SK-N-SH (cell line): ENCODE data around the gene CYSLTR2. TPM values are rescaled to one million over a fixed set of nuclear protein-coding genes. Genes with fewer than 3 reads are reported as not detected.

Experiments used
- CTCF ChIA-PET: fragments of 300-600, 350-600 bp; formaldehyde crosslinking; extraction: SDS; loops from one replicate; lab custom pipeline; 2021; lab: Yijun Ruan, JAX
- POLR2A ChIA-PET: fragments of 350-600 bp; sonication (Branson Sonifier 250); formaldehyde crosslinking; extraction: SDS; loops from one replicate; lab custom pipeline; 2020; ENCODE audit warnings: antibody characterized with exemption, inconsistent platforms; lab: Yijun Ruan, JAX
- DNase-seq: peaks from one replicate; pipeline ENCODE4 v3.0.0; 2012
- H2AFZ ChIP-seq: fragments of 200-600 bp; sonication (generic); 2 replicates; pipeline ENCODE4 v1.8.1; 2016; ENCODE audit warnings: antibody characterized with exemption, mild to moderate bottlenecking, low read depth
- H3F3A ChIP-seq: fragments of 200-600 bp; sonication (generic); replicated peaks from 2 replicates; pipeline ENCODE3; 2016; ENCODE audit warnings: antibody characterized with exemption, mild to moderate bottlenecking; ENCODE audit not compliant: insufficient read depth
- H3K27ac ChIP-seq, 2 experiments: fragments of 200-500 bp in 1 of 2; fragments of 200-600 bp in 1 of 2; sonication (Bioruptor generic) in 1 of 2; sonication (generic), shearing (Covaris generic) in 1 of 2; 2 replicates each; pipeline versions ENCODE4 v1.5.1 to v1.6.1; 2014 to 2016; ENCODE audit warnings: low read depth in 2 of 2, inconsistent platforms in 1 of 2, low read length in 1 of 2, mild to moderate bottlenecking in 1 of 2, mixed read lengths in 1 of 2
- H3K27me3 ChIP-seq: fragments of 200-600 bp; sonication (generic), shearing (Covaris generic); 2 replicates; pipeline ENCODE4 v1.6.1; 2016; ENCODE audit warnings: mixed run types; ENCODE audit not compliant: insufficient read depth
- H3K36me3 ChIP-seq, 2 experiments: fragments of 200-500 bp in 1 of 2; fragments of 200-600 bp in 1 of 2; sonication (Bioruptor generic) in 1 of 2; sonication (generic) in 1 of 2; replicated peaks in 1 of 2; 2 replicates each; pipeline versions ENCODE3 to v1.5.1; 2014 to 2016; ENCODE audit warnings: low read length in 1 of 2, mild to moderate bottlenecking in 1 of 2; ENCODE audit not compliant: insufficient read depth in 2 of 2, control insufficient read depth in 1 of 2
- H3K4me1 ChIP-seq, 2 experiments: fragments of 200-500 bp in 1 of 2; fragments of 200-600 bp in 1 of 2; sonication (Bioruptor generic) in 1 of 2; sonication (generic), shearing (Covaris generic) in 1 of 2; 2 replicates each; pipeline versions ENCODE4 v1.5.1 to v1.6.1; 2014 to 2016; ENCODE audit warnings: low read depth in 1 of 2, low read length in 1 of 2, mixed run types in 1 of 2; ENCODE audit not compliant: insufficient read depth in 2 of 2, control insufficient read depth in 1 of 2
- H3K4me2 ChIP-seq: fragments of 200-600 bp; sonication (generic), shearing (Covaris generic); 2 replicates; pipeline ENCODE4 v1.6.1; 2017; ENCODE audit warnings: mixed run types
- H3K4me3 ChIP-seq, 2 experiments: fragments of 200-500 bp in 1 of 2; fragments of 200-600 bp in 1 of 2; sonication (Bioruptor generic) in 1 of 2; sonication (generic), shearing (Covaris generic) in 1 of 2; 2 replicates each; pipeline versions ENCODE4 v1.5.1 to v1.8.1; 2014 to 2016; ENCODE audit warnings: low read depth in 2 of 2, inconsistent platforms in 1 of 2, low read length in 1 of 2, mild to moderate bottlenecking in 1 of 2, mixed read lengths in 1 of 2, moderate library complexity in 1 of 2
- H3K79me2 ChIP-seq: fragments of 200-600 bp; sonication (generic); 2 replicates; pipeline ENCODE4 v1.8.1; 2017; ENCODE audit warnings: mild to moderate bottlenecking; ENCODE audit not compliant: insufficient read depth
- H3K9ac ChIP-seq: fragments of 200-600 bp; sonication (generic); 2 replicates; pipeline ENCODE4 v1.6.1; 2017; ENCODE audit warnings: mixed run types
- H3K9me2 ChIP-seq: fragments of 200-600 bp; sonication (generic); 2 replicates; pipeline ENCODE4 v1.6.1; 2017; ENCODE audit warnings: mixed run types
- H3K9me3 ChIP-seq: fragments of 200-600 bp; sonication (generic); 2 replicates; pipeline ENCODE4 v1.6.1; 2017; ENCODE audit warnings: mixed run types, mild to moderate bottlenecking, moderate library complexity
- H4K20me1 ChIP-seq: fragments of 200-600 bp; sonication (generic); 2 replicates; pipeline ENCODE4 v1.6.1; 2017; ENCODE audit warnings: mild to moderate bottlenecking, mixed run types; ENCODE audit not compliant: insufficient read depth
- CHD2 ChIP-seq: fragments of 150-350 bp; IDR thresholded peaks from 2 replicates; pipeline ENCODE4 v1.6.1; 2018; ENCODE audit warnings: low read length; ENCODE audit not compliant: partially characterized antibody
- ELF1 ChIP-seq: IDR thresholded peaks from 2 replicates; pipeline ENCODE4 v1.4.0; 2012
- EP300 ChIP-seq, 2 experiments: IDR thresholded peaks; 2 replicates each; pipeline versions ENCODE4 v1.4.0 to v1.6.1; 2012; ENCODE audit warnings: borderline replicate concordance in 1 of 2, low read depth in 1 of 2, low read length in 1 of 2
- EZH2phosphoT487 ChIP-seq: fragments of 200-600 bp; sonication (generic); IDR thresholded peaks from 2 replicates; pipeline ENCODE4 v1.6.1; 2017; ENCODE audit warnings: low read depth, mixed run types, mild to moderate bottlenecking, antibody characterized with exemption, moderate library complexity, borderline replicate concordance
- FOSL2 ChIP-seq: IDR thresholded peaks from 2 replicates; pipeline ENCODE4 v1.4.0; 2012; ENCODE audit warnings: low read depth, mild to moderate bottlenecking, moderate library complexity, borderline replicate concordance
- FOXJ3 ChIP-seq: sonication (generic); formaldehyde crosslinking; IDR thresholded peaks from 2 replicates; pipeline ENCODE4 v1.5.1; 2020; ENCODE audit warnings: mild to moderate bottlenecking, missing genetic modification reagents
- GABPA ChIP-seq: IDR thresholded peaks from 2 replicates; pipeline ENCODE4 v1.4.0; 2012; ENCODE audit warnings: low read depth, mild to moderate bottlenecking
- GATA2 ChIP-seq: sonication (generic); formaldehyde crosslinking; IDR thresholded peaks from 2 replicates; pipeline ENCODE4 v1.5.0; 2020; ENCODE audit warnings: mild to moderate bottlenecking, missing genetic modification reagents
- JUND ChIP-seq: IDR thresholded peaks from 2 replicates; pipeline ENCODE4 v1.4.0; 2012
- MEF2A ChIP-seq: IDR thresholded peaks from 2 replicates; pipeline ENCODE4 v1.4.0; 2012; ENCODE audit warnings: low read depth, borderline replicate concordance
- NFIC ChIP-seq: IDR thresholded peaks from 2 replicates; pipeline ENCODE4 v1.4.0; 2012; ENCODE audit warnings: borderline replicate concordance
- NRF1 ChIP-seq: IDR thresholded peaks from 2 replicates; pipeline ENCODE4 v1.6.1; 2012; ENCODE audit warnings: low read depth, mild to moderate bottlenecking, low read length
- RXRA ChIP-seq: IDR thresholded peaks from 2 replicates; pipeline ENCODE4 v1.4.0; 2012; ENCODE audit warnings: low read depth, mild to moderate bottlenecking, borderline replicate concordance
- SMC3 ChIP-seq: IDR thresholded peaks from 2 replicates; pipeline ENCODE4 v1.6.1; 2012; ENCODE audit warnings: low read depth, low read length, improper control_type of control experiment
- WGBS: methylation state at CpG from one replicate; pipeline ENCODE4 v1.1.6; 2017; ENCODE audit warnings: low lambda C conversion rate; 5-methylcytosine and 5-hydroxymethylcytosine counted together
- polyA plus RNA-seq, 3 experiments: library from polyadenylated mRNA; depleted of rRNA; stranded (reverse); fragments of >200 nt; gene quantifications; 2 replicates each; pipeline ENCODE4 v1.2.3, GENCODE V29; 2012
- TF ChIP-seq, protein P1 (sequence below): fragments of 150-350 bp; IDR thresholded peaks from 2 replicates; pipeline ENCODE4 v1.6.1; 2017; ENCODE audit warnings: antibody characterized with exemption, low read length, low read depth, borderline replicate concordance
- TF ChIP-seq, protein P2 (sequence below): fragments of 150-350 bp; IDR thresholded peaks from 2 replicates; pipeline ENCODE4 v1.6.1; 2016; ENCODE audit warnings: mild to moderate bottlenecking, low read depth, low read length
- TF ChIP-seq, protein P3 (sequence below): IDR thresholded peaks from 2 replicates; pipeline ENCODE4 v1.4.0; 2012; ENCODE audit warnings: low read depth

Gene CYSLTR2
- polyA plus RNA-seq, 1 of the 3 experiments (the other 2 are of a cell fraction) = 0.12 TPM

DNA sequence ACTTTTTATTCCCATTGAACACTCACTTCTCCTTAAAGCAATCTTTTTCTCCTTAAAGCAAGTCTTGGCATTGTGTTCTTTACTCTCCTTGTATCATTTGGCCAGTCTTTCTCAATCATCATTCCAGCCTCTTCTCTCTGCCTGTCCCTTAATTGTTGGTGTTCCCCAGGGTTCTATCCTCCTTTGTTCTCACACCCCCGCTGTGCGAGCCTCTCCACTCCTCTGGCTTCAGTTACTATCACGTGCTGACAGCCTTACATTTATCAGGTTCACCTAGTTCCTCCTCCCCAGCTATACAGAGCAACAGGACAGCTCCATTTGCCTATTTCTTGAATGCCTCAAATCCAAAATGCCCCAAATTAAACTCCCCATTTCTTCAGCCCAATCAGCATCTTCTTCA lies 24.6 kb downstream of the CYSLTR2 start (continued):
- TF ChIP-seq, protein P1, sequence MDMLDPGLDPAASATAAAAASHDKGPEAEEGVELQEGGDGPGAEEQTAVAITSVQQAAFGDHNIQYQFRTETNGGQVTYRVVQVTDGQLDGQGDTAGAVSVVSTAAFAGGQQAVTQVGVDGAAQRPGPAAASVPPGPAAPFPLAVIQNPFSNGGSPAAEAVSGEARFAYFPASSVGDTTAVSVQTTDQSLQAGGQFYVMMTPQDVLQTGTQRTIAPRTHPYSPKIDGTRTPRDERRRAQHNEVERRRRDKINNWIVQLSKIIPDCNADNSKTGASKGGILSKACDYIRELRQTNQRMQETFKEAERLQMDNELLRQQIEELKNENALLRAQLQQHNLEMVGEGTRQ = no peak
- TF ChIP-seq FOXJ3 (CRISPR knock-in tag) = no peak
- no peak for TF ChIP-seq NRF1

DNA sequence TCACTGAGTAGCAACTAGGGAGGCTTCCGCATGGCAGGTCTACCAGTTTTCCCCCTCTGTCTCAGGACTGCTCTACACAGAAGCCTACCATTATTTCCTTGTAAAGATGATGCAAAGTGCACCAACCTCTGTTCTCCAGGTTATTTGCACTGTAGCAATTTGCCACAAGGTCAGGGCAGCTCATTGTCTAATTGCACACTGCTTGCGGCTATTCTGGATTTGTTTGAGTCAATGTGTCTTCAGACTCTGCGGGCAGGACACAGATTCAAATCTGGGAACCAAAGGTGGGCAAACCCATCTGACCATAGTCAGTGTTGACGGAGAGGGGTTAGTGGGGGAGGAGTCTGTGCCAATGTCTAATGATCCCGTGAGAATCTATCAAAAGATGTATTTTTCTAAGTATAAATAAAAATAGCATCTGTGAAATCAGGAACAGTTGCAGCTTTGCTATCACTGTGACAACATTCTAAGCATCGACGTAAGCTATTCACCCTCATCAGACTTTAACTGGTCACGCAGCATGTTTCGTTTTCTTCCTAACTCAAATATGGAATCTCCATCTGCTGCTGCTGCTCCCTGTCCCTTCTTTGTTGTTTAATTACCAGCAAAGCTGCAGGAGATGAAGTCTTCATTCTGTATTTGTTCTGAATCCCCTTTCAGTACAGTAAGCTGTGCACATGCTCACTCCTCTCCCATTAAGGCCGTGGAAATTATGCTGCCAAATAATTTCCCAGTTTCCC lies 26.4 kb downstream of the CYSLTR2 start:
- H3K4me1 ChIP-seq = no peaks in the 10 kb centered on the region
- no peaks in the 10 kb centered on the region; the same call in 1 of the 2 replicates for H3K27me3 ChIP-seq
- no peak overlapping the region for H3K9ac ChIP-seq
- no peaks in the 10 kb centered on the region for H3K36me3 ChIP-seq
- H3K4me2 ChIP-seq = no peak overlapping the region
- H4K20me1 ChIP-seq = no peaks in the 10 kb centered on the region
- no peaks in the 10 kb centered on the region for H3K9me2 ChIP-seq
- DNase-seq = no peak
- H3K4me3 ChIP-seq = no peak overlapping the region
- 64% methylated on average over 10 of the region's 10 CpGs for WGBS
- ChIA-PET POLR2A (no interaction called here), CTCF (no interaction called here)
- H3K79me2 ChIP-seq = no peaks in the 10 kb centered on the region
- H3K27ac ChIP-seq = no peak overlapping the region
- H3F3A ChIP-seq = no peaks in the 10 kb centered on the region
- H2AFZ ChIP-seq = no peak overlapping the region
- no peaks in the 10 kb centered on the region for H3K9me3 ChIP-seq
- TF ChIP-seq, protein P2, sequence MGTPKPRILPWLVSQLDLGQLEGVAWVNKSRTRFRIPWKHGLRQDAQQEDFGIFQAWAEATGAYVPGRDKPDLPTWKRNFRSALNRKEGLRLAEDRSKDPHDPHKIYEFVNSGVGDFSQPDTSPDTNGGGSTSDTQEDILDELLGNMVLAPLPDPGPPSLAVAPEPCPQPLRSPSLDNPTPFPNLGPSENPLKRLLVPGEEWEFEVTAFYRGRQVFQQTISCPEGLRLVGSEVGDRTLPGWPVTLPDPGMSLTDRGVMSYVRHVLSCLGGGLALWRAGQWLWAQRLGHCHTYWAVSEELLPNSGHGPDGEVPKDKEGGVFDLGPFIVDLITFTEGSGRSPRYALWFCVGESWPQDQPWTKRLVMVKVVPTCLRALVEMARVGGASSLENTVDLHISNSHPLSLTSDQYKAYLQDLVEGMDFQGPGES = no peak
- TF ChIP-seq NFIC = no peak
- no peak for TF ChIP-seq FOSL2
- no peak for TF ChIP-seq GABPA
- TF ChIP-seq, protein P3, sequence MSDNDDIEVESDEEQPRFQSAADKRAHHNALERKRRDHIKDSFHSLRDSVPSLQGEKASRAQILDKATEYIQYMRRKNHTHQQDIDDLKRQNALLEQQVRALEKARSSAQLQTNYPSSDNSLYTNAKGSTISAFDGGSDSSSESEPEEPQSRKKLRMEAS = no peak
- TF ChIP-seq SMC3 = no peak
- TF ChIP-seq EP300 (IDR thresholded peaks at IDR 0.05; ENCODE audit: borderline replicate concordance in 1 of 2, low read depth in 1 of 2, low read length in 1 of 2) = no peak
- no peak for TF ChIP-seq EZH2phosphoT487
- TF ChIP-seq GATA2 = no peak
- TF ChIP-seq ELF1 = no peak
- no peak for TF ChIP-seq JUND
- TF ChIP-seq, protein P1 = no peak
- TF ChIP-seq CHD2 = no peak
- TF ChIP-seq RXRA = no peak
- TF ChIP-seq NRF1 = no peak
- no peak for TF ChIP-seq FOXJ3 (CRISPR knock-in tag)
- no peak for TF ChIP-seq MEF2A
